ENCODE results near the gene VN1R2. TPM values are rescaled to one million over a fixed set of nuclear protein-coding genes. Genes with fewer than 3 reads are reported as not detected.
"Not testable (repeated sequence)": the region's sequence is repeated elsewhere in the genome, so short reads cannot be mapped to it uniquely, and the experiment has no call there.

Gene VN1R2, protein sequence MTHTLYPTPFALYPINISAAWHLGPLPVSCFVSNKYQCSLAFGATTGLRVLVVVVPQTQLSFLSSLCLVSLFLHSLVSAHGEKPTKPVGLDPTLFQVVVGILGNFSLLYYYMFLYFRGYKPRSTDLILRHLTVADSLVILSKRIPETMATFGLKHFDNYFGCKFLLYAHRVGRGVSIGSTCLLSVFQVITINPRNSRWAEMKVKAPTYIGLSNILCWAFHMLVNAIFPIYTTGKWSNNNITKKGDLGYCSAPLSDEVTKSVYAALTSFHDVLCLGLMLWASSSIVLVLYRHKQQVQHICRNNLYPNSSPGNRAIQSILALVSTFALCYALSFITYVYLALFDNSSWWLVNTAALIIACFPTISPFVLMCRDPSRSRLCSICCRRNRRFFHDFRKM
- polyA plus RNA-seq (2013) = not detected

DNA sequence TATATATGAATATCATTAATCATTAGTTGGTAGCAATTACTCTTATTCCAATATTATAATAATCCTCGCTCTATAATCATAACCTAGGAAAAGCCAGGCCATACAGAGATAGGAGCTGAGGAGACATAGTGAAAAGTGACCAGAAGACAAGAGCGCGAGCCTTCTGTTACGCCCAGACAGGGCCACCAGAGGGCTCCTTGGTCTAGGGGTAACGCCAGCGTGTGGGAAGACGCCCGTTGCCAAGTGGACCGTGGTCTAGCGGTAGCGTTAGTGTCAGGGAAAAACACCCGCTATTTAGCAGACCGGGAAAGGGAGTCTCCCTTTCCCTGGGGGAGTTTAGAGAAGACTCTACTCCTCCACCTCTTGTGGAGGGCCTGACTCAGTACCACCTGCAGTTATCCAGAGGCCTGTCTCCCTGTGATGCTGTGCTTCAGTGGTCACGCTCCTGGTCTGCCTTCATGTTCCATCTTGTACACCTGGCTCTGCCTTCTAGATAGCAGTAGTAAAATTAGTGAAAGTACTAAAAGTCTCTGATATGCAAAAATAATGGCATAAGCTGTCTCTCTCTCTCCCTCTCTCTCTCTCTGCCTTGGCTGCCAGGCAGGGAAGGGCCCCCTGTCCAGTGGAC lies at the start of gene VN1R2:
Gene VN1R2, plus strand, starts transcription at position 578 of the 628 bp plus-strand sequence. CDS start 84 bp downstream, outside the sequence.
- DNase-seq; H3K4me3 ChIP-seq (ENCODE audit: control insufficient read depth in 1 of 7, extremely low read depth in 1 of 7, insufficient read depth in 4 of 7, low read depth in 2 of 7, low read length in 6 of 7); CTCF ChIA-PET; H3K4me1 ChIP-seq (ENCODE audit: control extremely low read depth in 1 of 4, control insufficient read depth in 4 of 4, insufficient read depth in 4 of 4, low read length in 3 of 4); H3K27ac ChIP-seq (ENCODE audit: insufficient read depth in 1 of 2, low read depth in 1 of 2, low read length in 2 of 2, poor library complexity in 1 of 2, severe bottlenecking in 2 of 2); POLR2A ChIA-PET; H3K27me3 ChIP-seq (replicated peaks in 2 of 5; ENCODE audit: control insufficient read depth in 4 of 5, insufficient read depth in 5 of 5, low read length in 4 of 5); H3K36me3 ChIP-seq (ENCODE audit: control insufficient read depth in 4 of 4, insufficient read depth in 4 of 4, low read length in 3 of 4): not testable (repeated sequence)
- H3K9me3 ChIP-seq (ENCODE audit: control extremely low read depth in 1 of 5, control insufficient read depth in 4 of 5, insufficient read depth in 2 of 5, low read depth in 1 of 5, low read length in 4 of 5) = peaks cover 1 to 29% (median 15%) of the 10 kb centered on the region in 5 experiments
- 68% methylated on average over 12 of the region's 14 CpGs for WGBS (ENCODE audit: insufficient coverage)

DNA sequence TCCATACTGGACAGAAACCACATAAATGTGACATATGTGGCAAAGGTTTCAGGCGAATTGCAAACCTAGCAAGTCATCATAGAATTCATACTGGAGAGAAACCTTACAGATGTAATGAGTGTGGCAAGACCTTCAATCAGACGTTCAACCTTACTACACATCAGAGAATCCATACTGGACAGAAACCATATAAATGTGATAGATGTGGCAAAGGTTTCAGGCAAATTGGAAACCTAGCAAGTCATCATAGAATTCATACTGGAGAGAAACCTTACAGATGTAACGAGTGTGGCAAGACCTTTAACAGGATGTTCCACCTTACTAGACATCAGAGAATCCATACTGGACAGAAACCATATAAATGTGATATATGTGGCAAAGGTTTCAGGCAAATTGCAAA lies 46.5 kb upstream of the VN1R2 start:
- POLR2A ChIA-PET; H3K27me3 ChIP-seq (replicated peaks in 2 of 5; ENCODE audit: control insufficient read depth in 4 of 5, insufficient read depth in 5 of 5, low read length in 4 of 5); DNase-seq; H3K27ac ChIP-seq (ENCODE audit: insufficient read depth in 1 of 2, low read depth in 1 of 2, low read length in 2 of 2, poor library complexity in 1 of 2, severe bottlenecking in 2 of 2); CTCF ChIA-PET; H3K4me1 ChIP-seq (ENCODE audit: control extremely low read depth in 1 of 4, control insufficient read depth in 4 of 4, insufficient read depth in 4 of 4, low read length in 3 of 4); H3K4me3 ChIP-seq (ENCODE audit: control insufficient read depth in 1 of 7, extremely low read depth in 1 of 7, insufficient read depth in 4 of 7, low read depth in 2 of 7, low read length in 6 of 7): not testable (repeated sequence)
- Histone ChIP-seq H3K36me3 (ENCODE audit: control insufficient read depth in 4 of 4, insufficient read depth in 4 of 4, low read length in 3 of 4) (peaks cover 0 to 36% (median 12%) of the 10 kb centered on the region in 4 experiments), H3K9me3 (ENCODE audit: control extremely low read depth in 1 of 5, control insufficient read depth in 4 of 5, insufficient read depth in 2 of 5, low read depth in 1 of 5, low read length in 4 of 5) (peaks cover 21 to 76% (median 62%) of the 10 kb centered on the region in 5 experiments)
- WGBS (ENCODE audit: insufficient coverage) = no CpG with 5 or more reads among the region's 3 CpGs

DNA sequence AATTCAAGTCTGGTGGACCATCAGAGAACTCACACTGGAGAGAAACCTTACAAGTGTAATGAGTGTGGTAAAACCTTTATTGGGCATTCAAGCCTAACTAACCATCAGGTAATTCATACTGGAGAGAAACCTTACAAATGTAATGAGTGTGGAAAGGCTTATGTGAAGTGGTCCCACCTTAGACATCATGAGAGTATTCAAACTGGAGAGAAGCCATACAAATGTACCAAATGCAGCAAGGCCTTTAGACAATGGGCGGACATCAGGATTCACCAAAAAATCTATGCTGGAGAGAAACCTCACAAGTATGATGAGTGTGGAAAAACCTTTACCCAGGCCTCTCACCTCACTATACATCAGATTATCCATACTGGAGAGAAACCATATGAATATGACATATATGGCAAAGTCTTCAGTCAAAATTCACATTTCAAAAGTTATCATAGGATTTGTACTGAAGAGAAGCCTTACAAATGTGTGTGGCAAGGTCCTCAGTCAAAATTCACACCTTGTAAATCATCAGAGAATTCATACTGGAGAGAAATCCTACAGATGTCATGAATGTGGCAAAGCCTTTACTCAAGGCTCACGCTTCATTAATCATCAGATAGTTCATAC lies 45.3 kb upstream of the VN1R2 start:
- Histone ChIP-seq H3K36me3 (ENCODE audit: control insufficient read depth in 4 of 4, insufficient read depth in 4 of 4, low read length in 3 of 4) (peaks cover 0 to 35% (median 11%) of the 10 kb centered on the region in 4 experiments), H3K4me1 (ENCODE audit: control extremely low read depth in 1 of 4, control insufficient read depth in 4 of 4, insufficient read depth in 4 of 4, low read length in 3 of 4) (no peaks in the 10 kb centered on the region), H3K27ac (ENCODE audit: insufficient read depth in 1 of 2, low read depth in 1 of 2, low read length in 2 of 2, poor library complexity in 1 of 2, severe bottlenecking in 2 of 2) (no peak overlapping the region), H3K27me3 (replicated peaks in 2 of 5; ENCODE audit: control insufficient read depth in 4 of 5, insufficient read depth in 5 of 5, low read length in 4 of 5) (no peaks in the 10 kb centered on the region), H3K4me3 (ENCODE audit: control insufficient read depth in 1 of 7, extremely low read depth in 1 of 7, insufficient read depth in 4 of 7, low read depth in 2 of 7, low read length in 6 of 7) (no peak overlapping the region), H3K9me3 (ENCODE audit: control extremely low read depth in 1 of 5, control insufficient read depth in 4 of 5, insufficient read depth in 2 of 5, low read depth in 1 of 5, low read length in 4 of 5) (peaks cover 20 to 84% (median 62%) of the 10 kb centered on the region in 5 experiments)
- no peak for DNase-seq
- POLR2A ChIA-PET = no interaction called here
- CTCF ChIA-PET = no interaction called here
- WGBS (ENCODE audit: insufficient coverage) = 100% methylated on average over 1 of the region's 2 CpGs

DNA sequence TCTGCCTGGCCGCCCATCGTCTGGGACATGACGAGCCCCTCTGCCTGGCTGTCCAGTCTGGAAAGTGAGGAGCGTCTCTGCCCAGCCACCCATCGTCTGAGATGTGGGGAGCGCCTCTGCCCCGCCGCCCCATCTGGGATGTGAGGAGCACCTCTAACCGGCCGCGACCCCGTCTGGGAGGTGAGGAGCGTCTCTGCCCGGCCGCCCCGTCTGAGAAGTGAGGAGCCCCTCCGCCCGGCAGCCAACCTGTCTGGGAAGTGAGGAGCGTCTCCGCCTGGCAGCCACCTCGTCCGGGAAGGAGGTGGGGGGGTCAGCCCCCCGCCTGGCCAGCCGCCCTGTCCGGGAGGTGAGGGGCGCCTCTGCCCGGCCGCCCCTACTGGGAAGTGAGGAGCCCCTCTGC lies 35.4 kb upstream of the VN1R2 start:
- WGBS (ENCODE audit: insufficient coverage) = 100% methylated on average over 2 of the region's 28 CpGs
- H3K9me3 ChIP-seq (ENCODE audit: control extremely low read depth in 1 of 5, control insufficient read depth in 4 of 5, insufficient read depth in 2 of 5, low read depth in 1 of 5, low read length in 4 of 5) = peaks cover 3 to 60% (median 36%) of the 10 kb centered on the region in 5 experiments

DNA sequence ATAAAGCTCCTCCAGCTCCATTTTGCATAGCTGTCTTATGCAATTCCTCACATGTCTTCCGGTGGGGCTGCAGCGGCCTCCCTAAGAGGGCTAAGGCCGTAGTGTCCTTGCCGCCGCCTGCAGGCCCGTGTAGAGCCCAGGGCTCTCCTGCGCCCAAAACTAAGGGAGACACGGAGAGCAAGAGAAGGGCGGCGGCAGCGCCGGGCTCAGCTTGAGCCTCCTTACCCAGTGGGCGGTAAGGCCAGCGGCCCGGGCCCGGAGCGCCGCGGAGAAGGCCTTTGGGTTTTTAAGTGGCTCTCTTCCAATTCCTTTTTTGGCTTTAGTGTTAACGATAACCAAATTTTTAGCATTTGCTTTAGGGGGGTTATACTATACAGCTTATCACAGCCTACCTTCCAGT lies 33.5 kb upstream of the VN1R2 start:
- no peak for DNase-seq
- H3K36me3 ChIP-seq (ENCODE audit: control insufficient read depth in 4 of 4, insufficient read depth in 4 of 4, low read length in 3 of 4) = no peaks in the 10 kb centered on the region
- H3K4me3 ChIP-seq (ENCODE audit: control insufficient read depth in 1 of 7, extremely low read depth in 1 of 7, insufficient read depth in 4 of 7, low read depth in 2 of 7, low read length in 6 of 7) = no peak overlapping the region
- WGBS (ENCODE audit: insufficient coverage) = 90% methylated on average over 11 of the region's 20 CpGs
- peaks cover 8 to 57% (median 33%) of the 10 kb centered on the region in 5 experiments for H3K9me3 ChIP-seq (ENCODE audit: control extremely low read depth in 1 of 5, control insufficient read depth in 4 of 5, insufficient read depth in 2 of 5, low read depth in 1 of 5, low read length in 4 of 5)
- ChIA-PET CTCF (no interaction called here), POLR2A (interaction anchor here (0.6 kb wide), 1 partner anchor 1040 kb away, joined by 3 read pairs; no protein-coding TSS in a partner anchor)
- no peaks in the 10 kb centered on the region for H3K4me1 ChIP-seq (ENCODE audit: control extremely low read depth in 1 of 4, control insufficient read depth in 4 of 4, insufficient read depth in 4 of 4, low read length in 3 of 4)
- H3K27me3 ChIP-seq (replicated peaks in 2 of 5; ENCODE audit: control insufficient read depth in 4 of 5, insufficient read depth in 5 of 5, low read length in 4 of 5) = no peaks in the 10 kb centered on the region
- no peak overlapping the region for H3K27ac ChIP-seq (ENCODE audit: insufficient read depth in 1 of 2, low read depth in 1 of 2, low read length in 2 of 2, poor library complexity in 1 of 2, severe bottlenecking in 2 of 2)

More for the DNA sequence above, 35.4 kb upstream of the VN1R2 start:
- H3K36me3 ChIP-seq (ENCODE audit: control insufficient read depth in 4 of 4, insufficient read depth in 4 of 4, low read length in 3 of 4); DNase-seq; H3K4me1 ChIP-seq (ENCODE audit: control extremely low read depth in 1 of 4, control insufficient read depth in 4 of 4, insufficient read depth in 4 of 4, low read length in 3 of 4); H3K27ac ChIP-seq (ENCODE audit: insufficient read depth in 1 of 2, low read depth in 1 of 2, low read length in 2 of 2, poor library complexity in 1 of 2, severe bottlenecking in 2 of 2); H3K4me3 ChIP-seq (ENCODE audit: control insufficient read depth in 1 of 7, extremely low read depth in 1 of 7, insufficient read depth in 4 of 7, low read depth in 2 of 7, low read length in 6 of 7); H3K27me3 ChIP-seq (replicated peaks in 2 of 5; ENCODE audit: control insufficient read depth in 4 of 5, insufficient read depth in 5 of 5, low read length in 4 of 5); CTCF ChIA-PET; POLR2A ChIA-PET: not testable (repeated sequence)

DNA sequence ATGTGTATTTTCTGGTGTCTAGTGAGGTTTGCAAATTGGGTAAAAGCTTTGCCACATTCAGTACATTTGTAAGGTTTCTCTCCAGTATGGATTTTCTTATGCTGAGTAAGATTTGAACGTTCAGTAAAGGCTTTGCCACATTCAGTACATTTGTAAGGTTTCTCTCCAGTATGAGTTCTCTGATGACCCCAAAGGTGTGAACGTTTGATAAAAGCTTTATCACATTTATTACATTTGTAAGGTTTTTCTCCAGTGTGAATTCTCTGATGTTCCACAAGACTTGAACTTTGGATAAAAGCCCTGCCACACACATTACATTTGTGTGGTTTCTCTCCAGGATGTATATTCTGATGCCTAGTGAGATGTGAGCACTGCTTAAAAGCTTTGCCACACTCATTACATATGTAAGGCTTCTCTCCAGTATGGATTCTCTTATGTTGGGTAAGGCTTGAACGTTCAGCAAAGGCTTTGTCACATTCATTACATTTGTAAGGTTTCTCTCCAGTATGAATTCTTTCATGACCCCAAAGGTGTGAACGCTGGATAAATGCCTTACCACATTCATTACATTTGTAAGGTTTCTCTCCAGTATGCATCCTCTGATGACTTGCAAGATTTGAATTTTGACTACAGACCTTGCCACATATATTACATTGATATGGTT lies 20.8 kb upstream of the VN1R2 start:
- H3K27ac ChIP-seq (ENCODE audit: insufficient read depth in 1 of 2, low read depth in 1 of 2, low read length in 2 of 2, poor library complexity in 1 of 2, severe bottlenecking in 2 of 2) = no peak overlapping the region
- H3K4me1 ChIP-seq (ENCODE audit: control extremely low read depth in 1 of 4, control insufficient read depth in 4 of 4, insufficient read depth in 4 of 4, low read length in 3 of 4) = no peaks in the 10 kb centered on the region
- peaks cover 27 to 92% (median 48%) of the 10 kb centered on the region in 5 experiments for H3K9me3 ChIP-seq (ENCODE audit: control extremely low read depth in 1 of 5, control insufficient read depth in 4 of 5, insufficient read depth in 2 of 5, low read depth in 1 of 5, low read length in 4 of 5)
- no peaks in the 10 kb centered on the region for H3K27me3 ChIP-seq (replicated peaks in 2 of 5; ENCODE audit: control insufficient read depth in 4 of 5, insufficient read depth in 5 of 5, low read length in 4 of 5)
- no peak for DNase-seq
- H3K4me3 ChIP-seq (ENCODE audit: control insufficient read depth in 1 of 7, extremely low read depth in 1 of 7, insufficient read depth in 4 of 7, low read depth in 2 of 7, low read length in 6 of 7) = no peak overlapping the region
- 100% methylated on average over 1 of the region's 4 CpGs for WGBS (ENCODE audit: insufficient coverage)
- ChIA-PET CTCF (no interaction called here), POLR2A (no interaction called here)
- H3K36me3 ChIP-seq (ENCODE audit: control insufficient read depth in 4 of 4, insufficient read depth in 4 of 4, low read length in 3 of 4) = peaks cover 3 to 53% (median 15%) of the 10 kb centered on the region in 4 experiments
